ENCODE data around the gene HIPK2.

HIPK2 gene

GRCh38 chr7:139777948-139778841 lies at the start of gene HIPK2:
Gene HIPK2 (minus strand): TSS chr7:139777998. CDS start chr7:139777623, 375 bp downstream.
- H3K4me2 ChIP-seq: peak within 1 kb of the TSS; percentile 83
- H3K27me3 ChIP-seq (ENCODE audit: insufficient read depth, low read depth): no peaks in the 10 kb centered on the region
- peak within 1 kb of the TSS; percentile 93 for H2AFZ ChIP-seq (ENCODE audit: low read depth)
- H3K79me2 ChIP-seq (ENCODE audit: insufficient read depth, low read depth): peaks cover 46% of the 10 kb centered on the region
- 0 out of 2 replicates have a peak, but pooled peaks cover 15% of the 10 kb centered on the region for H4K20me1 ChIP-seq (ENCODE audit: insufficient read depth)
- H3K4me1 ChIP-seq (ENCODE audit: low read depth, poor library complexity, severe bottlenecking): peaks cover 36% of the 10 kb centered on the region
- TF ChIP-seq CTCF (conservative IDR thresholded peaks at IDR 0.05; ENCODE audit: low read depth, low read length): no peak
- H3K27ac ChIP-seq: peak within 1 kb of the TSS; percentile 88
- H3K36me3 ChIP-seq (ENCODE audit: insufficient read depth): no peaks in the 10 kb centered on the region
- no peak within 1 kb of the TSS for H3K4me3 ChIP-seq (IDR thresholded peaks at IDR 0.05; ENCODE audit: insufficient read depth, low read depth, low read length)
- peak within 1 kb of the TSS; percentile 87 for H3K9ac ChIP-seq

GRCh38 chr7:139827042-139827441 lies 49.2 kb upstream of the HIPK2 start:
- Histone ChIP-seq H4K20me1 (ENCODE audit: insufficient read depth) (no peaks in the 10 kb centered on the region), H2AFZ (ENCODE audit: low read depth) (no peak overlapping the region), H3K27me3 (ENCODE audit: insufficient read depth, low read depth) (no peaks in the 10 kb centered on the region), H3K9ac (no peak overlapping the region), H3K27ac (no peak overlapping the region), H3K36me3 (ENCODE audit: insufficient read depth) (no peaks in the 10 kb centered on the region), H3K4me1 (ENCODE audit: low read depth, poor library complexity, severe bottlenecking) (no peaks in the 10 kb centered on the region), H3K4me3 (IDR thresholded peaks at IDR 0.05; ENCODE audit: insufficient read depth, low read depth, low read length) (no peak overlapping the region), H3K79me2 (ENCODE audit: insufficient read depth, low read depth) (no peaks in the 10 kb centered on the region), H3K4me2 (no peak overlapping the region)
- TF ChIP-seq CTCF (conservative IDR thresholded peaks at IDR 0.05; ENCODE audit: low read depth, low read length): no peak

GRCh38 chr7:139825666-139826290 lies 48.0 kb upstream of the HIPK2 start:
- Histone ChIP-seq H3K27ac (no peak overlapping the region), H2AFZ (ENCODE audit: low read depth) (no peak overlapping the region), H3K27me3 (ENCODE audit: insufficient read depth, low read depth) (no peaks in the 10 kb centered on the region), H3K4me1 (ENCODE audit: low read depth, poor library complexity, severe bottlenecking) (no peaks in the 10 kb centered on the region), H4K20me1 (ENCODE audit: insufficient read depth) (no peaks in the 10 kb centered on the region), H3K36me3 (ENCODE audit: insufficient read depth) (no peaks in the 10 kb centered on the region), H3K4me2 (no peak overlapping the region), H3K4me3 (IDR thresholded peaks at IDR 0.05; ENCODE audit: insufficient read depth, low read depth, low read length) (no peak overlapping the region), H3K9ac (no peak overlapping the region), H3K79me2 (ENCODE audit: insufficient read depth, low read depth) (no peaks in the 10 kb centered on the region)
- no peak for TF ChIP-seq CTCF (conservative IDR thresholded peaks at IDR 0.05; ENCODE audit: low read depth, low read length)

GRCh38 chr7:139823959-139824521 lies 46.2 kb upstream of the HIPK2 start:
- Histone ChIP-seq H3K79me2 (ENCODE audit: insufficient read depth, low read depth) (no peaks in the 10 kb centered on the region), H3K4me1 (ENCODE audit: low read depth, poor library complexity, severe bottlenecking) (no peaks in the 10 kb centered on the region), H4K20me1 (ENCODE audit: insufficient read depth) (no peaks in the 10 kb centered on the region), H2AFZ (ENCODE audit: low read depth) (no peak overlapping the region), H3K4me2 (no peak overlapping the region), H3K4me3 (IDR thresholded peaks at IDR 0.05; ENCODE audit: insufficient read depth, low read depth, low read length) (no peak overlapping the region), H3K27me3 (ENCODE audit: insufficient read depth, low read depth) (no peaks in the 10 kb centered on the region), H3K27ac (no peak overlapping the region), H3K36me3 (ENCODE audit: insufficient read depth) (no peaks in the 10 kb centered on the region), H3K9ac (no peak overlapping the region)
- TF ChIP-seq CTCF (conservative IDR thresholded peaks at IDR 0.05; ENCODE audit: low read depth, low read length): no peak

All from KMS-11 (cell line).